ENCODE data around the gene PLA2G4F.

The PLA2G4F gene

GRCh38 chr15:42137461-42138261 lies 18.8 kb downstream of the PLA2G4F start:
- no peak overlapping the region for H3K27ac ChIP-seq

GRCh38 chr15:42136513-42136912 lies 19.9 kb downstream of the PLA2G4F start:
- Histone ChIP-seq H3K27ac (no peak overlapping the region), H3K4me3 (no peak overlapping the region)

More at GRCh38 chr15:42137461-42138261, 18.8 kb downstream of the PLA2G4F start:
- H3K4me3 ChIP-seq: no peak overlapping the region

GRCh38 chr15:42135351-42135750 lies 21.1 kb downstream of the PLA2G4F start:
- Histone ChIP-seq H3K4me3 (no peak overlapping the region), H3K27ac (no peak overlapping the region)

- Histone ChIP-seq H3K4me3 (no peak overlapping the region), H3K27ac (no peak overlapping the region)
These were observed 21.7 kb downstream of the PLA2G4F start for GRCh38 chr15:42134617-42135245.

- H3K4me3 ChIP-seq: no peak overlapping the region
- no peak overlapping the region for H3K27ac ChIP-seq
These were observed 22.4 kb downstream of the PLA2G4F start for GRCh38 chr15:42133886-42134502.

- Histone ChIP-seq H3K27ac (no peak overlapping the region), H3K4me3 (no peak overlapping the region)
These were observed 23.1 kb downstream of the PLA2G4F start for GRCh38 chr15:42133356-42133755.

GRCh38 chr15:42131826-42132806 lies 24.3 kb downstream of the PLA2G4F start:
- no peak overlapping the region for H3K27ac ChIP-seq
- no peak overlapping the region for H3K4me3 ChIP-seq

- no peak overlapping the region for H3K27ac ChIP-seq
- H3K4me3 ChIP-seq: no peak overlapping the region
These were observed 25.4 kb downstream of the PLA2G4F start for GRCh38 chr15:42131006-42131405.

- no peak overlapping the region for H3K4me3 ChIP-seq
- no peak overlapping the region for H3K27ac ChIP-seq
These were observed 26.0 kb downstream of the PLA2G4F start for GRCh38 chr15:42130246-42130986.

GRCh38 chr15:42129364-42129763 lies 27.1 kb downstream of the PLA2G4F start:
- H3K4me3 ChIP-seq: no peak overlapping the region
- H3K27ac ChIP-seq: no peak overlapping the region

- Histone ChIP-seq H3K4me3 (no peak overlapping the region), H3K27ac (no peak overlapping the region)
These were observed 28.0 kb downstream of the PLA2G4F start for GRCh38 chr15:42128476-42128875.

- no peak overlapping the region for H3K27ac ChIP-seq
These were observed 32.9 kb downstream of the PLA2G4F start for GRCh38 chr15:42123546-42123945.

GRCh38 chr15:42121682-42122081 lies 34.8 kb downstream of the PLA2G4F start:
- no peak overlapping the region for H3K4me3 ChIP-seq
- peak overlapping the region in 6 of 21 experiments; percentile 12 to 66 (median 56) for H3K27ac ChIP-seq

More at GRCh38 chr15:42123546-42123945, 32.9 kb downstream of the PLA2G4F start:
- no peak overlapping the region for H3K4me3 ChIP-seq

GRCh38 chr15:42121021-42121420 lies 35.4 kb downstream of the PLA2G4F start:
- Histone ChIP-seq H3K27ac (peak overlapping the region in 6 of 21 experiments; percentile 12 to 66 (median 56)), H3K4me3 (no peak overlapping the region)

- peak overlapping the region in 1 of 21 experiments; percentile 68 for H3K27ac ChIP-seq
- no peak overlapping the region for H3K4me3 ChIP-seq
These were observed 36.2 kb downstream of the PLA2G4F start for GRCh38 chr15:42120285-42120684.

GRCh38 chr15:42119446-42119760 lies 37.0 kb downstream of the PLA2G4F start:
- H3K4me3 ChIP-seq: peak overlapping the region in 2 of 7 experiments; percentile 0 to 19

GRCh38 chr15:42118650-42119445 lies 37.6 kb downstream of the PLA2G4F start:
- peak overlapping the region in 12 of 21 experiments; percentile 3 to 73 (median 42) for H3K27ac ChIP-seq
- H3K4me3 ChIP-seq: peak overlapping the region in 2 of 7 experiments; percentile 0 to 19

More at GRCh38 chr15:42119446-42119760, 37.0 kb downstream of the PLA2G4F start:
- peak overlapping the region in 12 of 21 experiments; percentile 3 to 73 (median 42) for H3K27ac ChIP-seq

GRCh38 chr15:42111924-42112323 lies 44.5 kb downstream of the PLA2G4F start:
- no peak overlapping the region for H3K4me3 ChIP-seq
- no peak overlapping the region for H3K27ac ChIP-seq

Measured in skin epidermis (tissue), 12 donors.